ENCODE measurements around the gene ATP10A. TPM values are rescaled to one million over a fixed set of nuclear protein-coding genes. Genes with fewer than 3 reads are reported as not detected.

The ATP10A gene
- total and polyA plus RNA-seq, 2 experiments from 2014 or later, result 0.75 to 0.77 TPM

DNA sequence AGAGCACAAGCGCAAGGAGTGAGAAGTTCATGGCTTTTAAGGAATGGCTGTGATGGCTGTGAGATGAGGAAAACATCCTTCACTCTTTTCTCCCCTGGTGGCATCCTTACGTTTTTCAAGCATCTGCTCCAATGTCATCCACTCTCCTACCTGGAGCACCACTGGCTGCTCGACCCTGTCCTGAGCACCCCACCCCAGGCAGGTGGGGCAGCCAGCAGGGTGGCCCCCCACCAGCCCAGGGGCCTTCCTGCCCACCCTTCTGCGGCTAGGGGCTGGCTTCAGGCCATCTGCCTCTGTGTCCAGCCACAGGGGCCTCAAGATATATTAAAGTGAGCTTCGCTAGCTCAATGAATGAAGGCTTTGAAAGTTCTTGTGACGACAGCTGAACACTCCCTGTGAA is 56.1 kb downstream of the ATP10A start:
- no peak overlapping the region for H3K4me3 ChIP-seq
- H3K4me1 ChIP-seq (ENCODE audit: insufficient read depth), result no peaks in the 10 kb centered on the region
- no peaks in the 10 kb centered on the region for H4K20me1 ChIP-seq (ENCODE audit: insufficient read depth, poor library complexity, severe bottlenecking)
- no peak overlapping the region for H2AFZ ChIP-seq
- H3K9me3 ChIP-seq (ENCODE audit: low read depth), result no peaks in the 10 kb centered on the region
- TF ChIP-seq EZH2phosphoT487 (IDR thresholded peaks at IDR 0.05; ENCODE audit: low read depth, severe bottlenecking, unreplicated experiment), result no peak
- H3K9me2 ChIP-seq (replicated peaks; ENCODE audit: insufficient read depth), result no peaks in the 10 kb centered on the region
- H3K36me3 ChIP-seq (replicated peaks; ENCODE audit: insufficient read depth, low read depth), result no peaks in the 10 kb centered on the region
- DNase-seq (ENCODE audit: low spot score), result no peak
- WGBS (ENCODE audit: low lambda C conversion rate, missing lambda C conversion rate), result 86% methylated on average over 6 of the region's 6 CpGs
- H3K27ac ChIP-seq, result no peak overlapping the region
- H3K79me2 ChIP-seq, result no peaks in the 10 kb centered on the region
- H3K27me3 ChIP-seq, result no peaks in the 10 kb centered on the region
- no peak overlapping the region for H3K4me2 ChIP-seq

DNA sequence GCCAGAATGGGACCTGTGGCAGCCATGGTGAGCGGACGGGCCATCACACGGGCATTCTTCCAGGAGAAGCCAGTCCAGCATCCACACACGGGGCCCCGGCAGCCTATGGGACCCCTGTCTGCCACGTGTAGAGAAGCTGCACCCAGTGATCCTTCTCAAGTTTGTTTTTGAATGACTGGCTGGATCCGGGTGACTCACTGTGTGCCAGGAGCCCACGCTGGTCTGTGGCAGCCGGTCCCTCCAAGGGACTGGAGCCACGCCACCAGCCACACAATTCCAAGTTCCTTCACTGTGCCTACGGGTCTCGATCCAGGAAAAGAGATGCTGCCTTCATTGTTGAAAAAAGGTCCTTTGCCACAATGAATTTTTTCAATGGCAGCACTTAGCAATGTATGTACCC is 58.1 kb downstream of the ATP10A start:
- no peak for DNase-seq (ENCODE audit: low spot score)
- H3K27ac ChIP-seq, result no peak overlapping the region
- no peaks in the 10 kb centered on the region for H3K27me3 ChIP-seq
- TF ChIP-seq EZH2phosphoT487 (IDR thresholded peaks at IDR 0.05; ENCODE audit: low read depth, severe bottlenecking, unreplicated experiment) (no peak), EZH2 (IDR thresholded peaks at IDR 0.05; ENCODE audit: borderline replicate concordance) (no peak)
- TF ChIP-seq, protein P1, sequence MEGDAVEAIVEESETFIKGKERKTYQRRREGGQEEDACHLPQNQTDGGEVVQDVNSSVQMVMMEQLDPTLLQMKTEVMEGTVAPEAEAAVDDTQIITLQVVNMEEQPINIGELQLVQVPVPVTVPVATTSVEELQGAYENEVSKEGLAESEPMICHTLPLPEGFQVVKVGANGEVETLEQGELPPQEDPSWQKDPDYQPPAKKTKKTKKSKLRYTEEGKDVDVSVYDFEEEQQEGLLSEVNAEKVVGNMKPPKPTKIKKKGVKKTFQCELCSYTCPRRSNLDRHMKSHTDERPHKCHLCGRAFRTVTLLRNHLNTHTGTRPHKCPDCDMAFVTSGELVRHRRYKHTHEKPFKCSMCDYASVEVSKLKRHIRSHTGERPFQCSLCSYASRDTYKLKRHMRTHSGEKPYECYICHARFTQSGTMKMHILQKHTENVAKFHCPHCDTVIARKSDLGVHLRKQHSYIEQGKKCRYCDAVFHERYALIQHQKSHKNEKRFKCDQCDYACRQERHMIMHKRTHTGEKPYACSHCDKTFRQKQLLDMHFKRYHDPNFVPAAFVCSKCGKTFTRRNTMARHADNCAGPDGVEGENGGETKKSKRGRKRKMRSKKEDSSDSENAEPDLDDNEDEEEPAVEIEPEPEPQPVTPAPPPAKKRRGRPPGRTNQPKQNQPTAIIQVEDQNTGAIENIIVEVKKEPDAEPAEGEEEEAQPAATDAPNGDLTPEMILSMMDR (IDR thresholded peaks at IDR 0.05; ENCODE audit: poor library complexity), result no peak
- H3K9me2 ChIP-seq (replicated peaks; ENCODE audit: insufficient read depth), result no peaks in the 10 kb centered on the region
- H3K9me3 ChIP-seq (ENCODE audit: low read depth), result no peaks in the 10 kb centered on the region
- H4K20me1 ChIP-seq (ENCODE audit: insufficient read depth, poor library complexity, severe bottlenecking), result no peaks in the 10 kb centered on the region
- no peak overlapping the region for H2AFZ ChIP-seq
- 90% methylated on average over 12 of the region's 12 CpGs for WGBS (ENCODE audit: low lambda C conversion rate, missing lambda C conversion rate)
- no peak overlapping the region for H3K4me3 ChIP-seq
- no peaks in the 10 kb centered on the region for H3K36me3 ChIP-seq (replicated peaks; ENCODE audit: insufficient read depth, low read depth)
- no peaks in the 10 kb centered on the region for H3K79me2 ChIP-seq
- no peak overlapping the region for H3K4me2 ChIP-seq
- no peaks in the 10 kb centered on the region for H3K4me1 ChIP-seq (ENCODE audit: insufficient read depth)

DNA sequence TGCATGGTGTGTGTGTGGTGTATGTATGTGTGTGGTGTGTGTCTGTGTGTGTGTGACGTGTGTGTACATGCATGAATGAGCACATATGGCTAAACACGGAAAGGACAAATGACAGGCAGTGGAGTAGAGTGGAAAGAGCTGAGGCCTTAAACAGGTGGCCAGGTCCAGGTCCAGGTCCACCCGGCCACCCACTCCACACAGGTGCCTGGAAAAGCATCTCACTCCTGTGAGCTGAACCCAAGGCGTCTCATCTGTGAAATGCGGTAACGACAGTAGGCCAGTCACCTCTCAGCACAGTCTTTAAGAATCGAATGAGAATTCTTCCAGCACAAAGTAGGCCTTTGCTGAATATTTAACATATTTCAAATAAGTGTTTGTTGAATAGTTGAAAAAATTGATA is 58.7 kb downstream of the ATP10A start:
- Histone ChIP-seq H3K9me3 (ENCODE audit: low read depth) (no peaks in the 10 kb centered on the region), H2AFZ (no peak overlapping the region), H3K79me2 (no peaks in the 10 kb centered on the region), H3K36me3 (replicated peaks; ENCODE audit: insufficient read depth, low read depth) (no peaks in the 10 kb centered on the region), H3K4me2 (no peak overlapping the region), H4K20me1 (ENCODE audit: insufficient read depth, poor library complexity, severe bottlenecking) (no peaks in the 10 kb centered on the region), H3K27ac (no peak overlapping the region), H3K4me3 (no peak overlapping the region), H3K9me2 (replicated peaks; ENCODE audit: insufficient read depth) (no peaks in the 10 kb centered on the region), H3K27me3 (no peaks in the 10 kb centered on the region), H3K4me1 (ENCODE audit: insufficient read depth) (no peaks in the 10 kb centered on the region)
- TF ChIP-seq, protein P1 (IDR thresholded peaks at IDR 0.05; ENCODE audit: poor library complexity), result no peak
- TF ChIP-seq EZH2phosphoT487 (IDR thresholded peaks at IDR 0.05; ENCODE audit: low read depth, severe bottlenecking, unreplicated experiment) (no peak), EZH2 (IDR thresholded peaks at IDR 0.05; ENCODE audit: borderline replicate concordance) (no peak)
- 79% methylated on average over 7 of the region's 7 CpGs for WGBS (ENCODE audit: low lambda C conversion rate, missing lambda C conversion rate)
- no peak for DNase-seq (ENCODE audit: low spot score)

DNA sequence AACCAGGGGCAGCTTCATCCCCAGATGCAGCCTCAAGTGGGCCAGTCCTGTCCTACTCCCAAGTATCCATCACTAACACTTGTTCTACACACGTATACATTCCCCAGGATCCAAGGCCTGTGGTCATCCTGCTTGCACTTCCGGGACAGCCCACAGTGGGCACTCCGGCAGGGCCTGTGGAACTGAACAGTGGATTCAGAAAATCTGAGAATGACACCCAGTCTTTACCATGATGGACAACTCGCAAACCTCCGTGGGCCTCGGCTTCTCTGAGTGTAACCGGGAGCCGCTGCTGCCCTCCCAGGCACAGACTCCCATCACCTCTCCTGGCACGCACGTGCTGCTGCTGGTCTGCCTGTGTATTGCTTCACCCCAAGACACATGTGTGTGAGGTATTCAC is 59.6 kb downstream of the ATP10A start:
- Histone ChIP-seq H3K4me2 (no peak overlapping the region), H3K9me2 (replicated peaks; ENCODE audit: insufficient read depth) (no peaks in the 10 kb centered on the region), H3K4me3 (no peak overlapping the region), H3K27ac (no peak overlapping the region), H3K9me3 (ENCODE audit: low read depth) (no peaks in the 10 kb centered on the region), H4K20me1 (ENCODE audit: insufficient read depth, poor library complexity, severe bottlenecking) (no peaks in the 10 kb centered on the region), H3K36me3 (replicated peaks; ENCODE audit: insufficient read depth, low read depth) (no peaks in the 10 kb centered on the region), H3K4me1 (ENCODE audit: insufficient read depth) (no peaks in the 10 kb centered on the region), H3K27me3 (no peaks in the 10 kb centered on the region), H3K79me2 (no peaks in the 10 kb centered on the region), H2AFZ (no peak overlapping the region)
- TF ChIP-seq, protein P1 (IDR thresholded peaks at IDR 0.05; ENCODE audit: poor library complexity), result no peak
- TF ChIP-seq EZH2phosphoT487 (IDR thresholded peaks at IDR 0.05; ENCODE audit: low read depth, severe bottlenecking, unreplicated experiment) (no peak), EZH2 (IDR thresholded peaks at IDR 0.05; ENCODE audit: borderline replicate concordance) (no peak)
- 93% methylated on average over 10 of the region's 10 CpGs for WGBS (ENCODE audit: low lambda C conversion rate, missing lambda C conversion rate)
- DNase-seq (ENCODE audit: low spot score), result no peak
